GM21717 (cell line): ENCODE results near the gene CDX2.

ENCODE experiments used
- ATAC-seq: cut with Tn5 transposase; IDR thresholded peaks from one replicate; pipeline ENCODE4 v1.9.1; 2021; ENCODE audit warnings: mild to moderate bottlenecking, moderate library complexity; ENCODE audit not compliant: unreplicated experiment

Gene CDX2

DNA sequence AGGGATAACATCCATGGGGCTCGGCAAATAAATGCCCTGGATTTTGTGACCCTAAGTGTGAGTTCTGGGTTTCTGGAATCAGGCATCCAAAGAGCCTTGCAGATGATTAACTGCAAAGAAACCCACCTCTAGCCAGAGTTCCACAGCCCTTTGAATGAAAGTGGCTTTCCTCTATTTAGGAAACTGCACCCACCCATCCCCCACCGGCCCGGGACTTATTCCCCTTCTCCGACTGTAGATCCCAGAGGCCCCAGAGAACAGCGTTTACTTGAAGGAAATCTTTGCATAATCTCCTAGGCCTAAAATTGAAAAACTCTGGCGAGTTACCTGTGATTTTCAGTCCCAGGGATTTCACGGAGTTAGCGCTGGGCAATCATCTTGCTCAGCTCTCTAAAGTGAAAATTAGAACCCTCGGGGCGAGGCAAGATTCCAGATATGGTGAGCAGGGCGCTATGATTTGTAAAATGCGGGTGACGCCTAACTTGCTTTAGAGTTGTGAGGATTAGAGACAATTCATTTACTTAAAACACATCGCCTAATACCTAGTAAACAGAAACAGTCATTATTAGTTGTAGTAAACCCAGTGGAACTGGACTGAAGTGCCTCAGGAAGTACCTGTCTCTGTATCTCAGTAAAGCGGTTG lies 10.0 kb upstream of the CDX2 start:
- no peak for ATAC-seq

DNA sequence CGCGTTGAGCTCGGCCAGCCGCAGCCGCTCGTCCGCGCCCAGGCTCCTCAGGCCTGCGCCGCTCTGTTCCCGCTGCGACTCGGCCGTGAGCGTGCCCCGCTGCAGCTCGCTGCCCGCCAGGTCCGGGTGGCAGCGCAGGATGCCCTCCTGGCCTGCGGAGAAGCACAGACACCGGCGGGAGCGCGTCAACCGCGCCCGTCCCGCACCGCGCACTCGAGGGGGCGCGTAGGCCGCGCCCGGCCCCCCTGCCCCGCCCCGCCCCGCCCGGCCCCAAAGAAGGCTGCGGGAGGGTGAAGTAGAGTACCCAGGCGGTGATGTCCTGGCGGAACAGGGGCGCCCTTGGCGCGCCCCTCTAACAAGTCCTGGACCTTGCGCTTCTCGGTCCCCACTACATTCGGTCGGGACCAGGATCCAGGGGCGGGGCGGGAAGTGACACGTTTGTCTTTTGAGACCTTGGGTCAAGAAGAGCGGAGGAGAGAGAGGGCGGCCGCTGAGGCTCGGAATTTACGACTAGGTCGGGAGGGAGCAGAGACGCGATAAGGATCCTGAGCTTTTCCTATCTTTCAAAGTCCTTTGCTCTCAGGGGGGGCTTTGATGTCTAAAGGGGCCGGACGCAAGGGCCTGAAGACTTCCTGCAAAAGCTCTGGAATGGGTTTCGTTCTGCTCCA lies 9.3 kb upstream of the CDX2 start:
- ATAC-seq = no peak

GRCh38 chr13:27977476-27978300 lies 8.6 kb upstream of the CDX2 start:
- no peak for ATAC-seq

GRCh38 chr13:27976362-27977091 lies 7.4 kb upstream of the CDX2 start:
- ATAC-seq = no peak

DNA sequence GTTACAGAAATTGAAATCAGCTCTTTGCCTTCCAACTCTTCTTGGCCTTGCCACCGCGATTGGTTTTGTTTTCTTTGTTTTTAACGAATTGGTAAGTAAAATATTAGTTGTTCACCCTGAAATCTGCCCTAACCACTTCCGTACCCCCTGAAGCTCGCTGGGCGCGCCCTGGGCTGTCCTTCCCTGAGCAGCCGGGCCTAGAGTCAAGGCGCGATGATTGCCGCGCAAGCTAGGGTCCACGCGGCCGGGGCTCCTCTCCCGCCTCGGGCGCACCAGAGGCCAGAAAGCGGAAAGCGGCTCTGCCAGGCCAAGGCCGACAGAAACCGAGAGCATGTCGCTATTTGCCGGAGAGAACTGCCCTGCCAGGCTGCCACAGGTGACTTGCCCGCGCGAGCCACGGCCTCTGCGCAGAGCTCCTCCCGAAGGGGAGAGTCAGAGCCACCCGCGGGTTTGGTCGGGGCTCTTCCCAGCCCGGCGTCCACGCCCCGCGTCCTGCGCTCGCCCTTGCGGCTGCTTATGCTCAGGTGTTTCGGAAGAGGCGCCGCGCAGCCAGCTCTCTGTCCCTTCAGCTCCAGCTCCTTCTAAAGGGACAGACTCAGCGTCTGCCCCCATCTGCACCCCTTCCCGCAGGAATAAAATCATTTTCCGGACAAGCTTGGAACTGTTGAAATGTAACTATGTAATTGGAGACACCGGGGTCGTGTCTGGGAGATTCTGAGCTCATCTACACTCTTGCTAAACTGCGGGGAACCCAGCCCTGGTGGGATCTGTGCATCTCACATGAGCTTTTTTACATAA lies 6.6 kb upstream of the CDX2 start:
- no peak for ATAC-seq

DNA sequence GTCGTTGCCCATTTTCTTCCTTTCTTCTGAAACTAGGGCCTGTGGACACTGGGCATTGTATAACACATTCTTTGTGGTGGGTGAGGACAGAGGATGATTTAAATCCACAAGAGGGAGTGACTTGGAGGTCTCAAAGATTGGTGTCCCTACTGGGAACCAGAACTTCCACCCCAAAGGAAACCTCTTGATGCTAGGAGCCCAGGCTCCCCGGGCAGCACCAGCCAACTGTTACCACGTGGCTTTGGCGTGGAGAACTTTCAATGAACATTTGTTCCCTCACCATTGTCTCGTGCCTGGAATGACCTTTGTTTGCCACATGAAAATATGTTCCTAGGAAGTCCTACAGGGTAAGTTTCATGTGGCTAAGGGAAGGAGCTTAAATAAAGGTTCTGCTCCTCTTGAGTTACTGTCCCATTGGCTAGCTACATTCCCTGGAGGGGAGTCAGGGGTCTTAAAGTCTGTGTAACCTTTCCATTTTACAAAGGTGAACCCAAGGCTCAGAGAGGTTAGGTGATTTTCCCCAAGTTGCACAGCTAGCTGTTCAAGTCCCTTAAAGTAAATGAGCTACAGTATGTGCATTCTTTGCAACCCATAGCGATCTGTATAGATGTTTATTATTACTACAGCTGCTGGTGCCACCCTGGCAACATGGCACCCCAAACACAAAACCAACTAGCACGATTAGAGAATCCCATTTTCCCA lies 5.0 kb upstream of the CDX2 start:
- ATAC-seq = no peak

DNA sequence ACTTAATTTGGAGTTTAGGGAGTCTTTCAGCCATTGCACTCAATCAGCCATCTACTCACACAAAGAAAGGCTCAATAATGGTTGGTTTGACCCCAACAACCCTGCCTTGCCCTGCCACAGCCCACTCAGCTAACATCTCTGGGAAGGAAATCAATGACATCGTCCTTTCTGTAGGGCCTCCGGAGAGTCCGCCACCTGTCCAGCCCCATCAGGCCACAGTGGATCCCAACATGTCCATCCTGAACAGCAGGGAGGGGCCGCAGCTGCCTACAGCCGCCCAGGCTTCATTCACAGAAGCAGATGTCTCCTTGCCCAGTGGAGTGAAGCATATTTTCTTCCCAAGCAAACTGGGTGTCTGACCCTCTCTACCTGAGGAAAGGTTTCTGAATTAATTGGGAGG lies 4.2 kb upstream of the CDX2 start:
- no peak for ATAC-seq

GRCh38 chr13:27972478-27972820 lies 3.3 kb upstream of the CDX2 start:
- no peak for ATAC-seq

DNA sequence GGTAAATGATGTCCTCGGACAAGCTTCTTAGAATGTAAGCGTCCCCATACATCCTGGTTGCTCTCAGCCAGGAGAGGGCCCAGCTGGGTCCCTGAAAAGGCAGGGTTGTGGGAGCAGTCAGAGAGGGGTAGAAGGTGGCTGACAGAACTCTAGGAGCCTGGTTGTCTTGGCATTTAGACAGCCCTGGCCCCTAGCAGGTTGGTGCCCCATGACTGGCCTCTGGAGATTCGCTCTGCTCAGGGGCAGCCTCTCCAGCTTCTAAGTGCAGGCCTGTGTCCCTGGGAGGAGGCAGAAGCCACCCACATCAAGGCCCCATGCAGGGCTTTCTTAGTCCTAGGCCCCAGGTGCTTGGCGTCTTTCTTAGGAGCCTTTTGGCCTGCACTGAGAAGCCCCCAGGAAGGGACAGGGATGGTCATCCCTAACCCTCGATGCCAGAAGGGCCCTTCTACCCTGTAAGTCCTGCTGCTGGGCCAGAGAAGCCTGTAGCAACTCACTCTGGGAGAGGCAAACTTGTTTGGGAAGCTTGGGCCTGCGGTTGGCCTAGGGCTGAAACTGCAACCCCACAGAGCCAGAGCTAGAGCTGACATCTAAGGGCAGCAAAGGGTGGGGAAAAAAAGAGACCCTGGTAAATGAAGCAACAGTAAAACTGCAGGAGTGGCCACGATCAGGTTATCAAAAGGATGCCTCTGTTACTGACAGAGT lies 2.8 kb upstream of the CDX2 start:
- no peak for ATAC-seq

DNA sequence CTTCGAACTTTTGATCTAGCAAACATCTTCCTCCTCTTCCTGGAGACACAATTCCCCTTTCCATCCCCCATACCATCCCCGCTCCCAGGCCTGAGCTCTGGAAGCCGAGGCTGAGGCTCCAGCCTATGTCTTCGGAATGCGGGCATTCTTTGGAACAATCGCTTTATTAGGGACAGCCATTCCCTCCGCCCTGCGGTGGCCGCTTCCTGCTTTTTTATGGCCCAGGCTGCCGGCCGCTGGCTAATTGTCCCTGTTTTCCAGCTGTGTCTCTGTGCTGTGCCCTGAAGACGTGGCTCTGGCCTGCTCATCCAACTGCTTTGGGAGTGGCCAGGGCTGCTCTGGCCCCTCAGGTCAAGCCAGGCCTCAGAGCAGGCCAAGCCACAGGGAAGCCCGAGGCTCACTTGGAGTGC lies 2.1 kb upstream of the CDX2 start:
- ATAC-seq = no peak

DNA sequence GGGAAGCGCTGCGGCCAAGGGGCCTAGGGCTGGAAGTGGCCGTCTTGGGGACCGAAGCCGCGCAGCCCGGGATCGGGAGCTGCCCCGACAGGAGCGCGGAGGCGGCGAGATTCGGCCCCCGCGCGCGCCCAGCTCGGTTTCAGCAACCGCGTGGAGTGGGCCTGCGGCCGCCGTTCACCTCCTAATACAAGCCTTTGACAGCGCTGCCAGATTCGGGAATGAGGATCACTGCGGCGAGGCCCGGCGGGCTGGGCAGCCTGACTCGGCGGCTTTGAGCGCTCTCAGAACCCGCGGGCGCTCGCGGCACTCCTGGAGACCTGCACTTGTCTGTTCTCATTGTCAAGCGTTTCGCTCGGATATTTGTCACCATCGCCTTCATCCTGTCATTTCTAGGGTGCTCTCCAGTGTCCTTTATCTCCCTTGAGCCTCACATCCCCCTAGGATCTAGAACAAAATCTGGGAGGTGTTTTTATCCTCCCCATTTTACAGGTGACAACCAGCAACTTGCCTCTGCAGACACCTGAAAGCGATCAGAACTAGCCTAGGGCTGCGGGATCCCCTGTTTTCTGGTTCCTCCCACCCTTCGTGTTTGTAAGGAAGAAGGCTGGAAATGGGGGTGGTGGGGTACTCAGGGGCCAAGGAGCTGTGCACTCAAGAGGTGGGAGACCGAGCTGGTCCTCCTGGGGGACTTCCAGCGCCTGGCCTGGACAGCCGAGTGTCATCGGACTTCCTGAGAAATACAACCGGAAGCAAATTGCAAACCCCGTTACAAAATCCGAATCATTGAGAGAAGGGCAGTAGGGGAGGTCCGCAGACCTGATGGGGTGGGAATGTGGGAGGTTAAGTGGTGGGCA lies 1.5 kb upstream of the CDX2 start:
- ATAC-seq = no peak

DNA sequence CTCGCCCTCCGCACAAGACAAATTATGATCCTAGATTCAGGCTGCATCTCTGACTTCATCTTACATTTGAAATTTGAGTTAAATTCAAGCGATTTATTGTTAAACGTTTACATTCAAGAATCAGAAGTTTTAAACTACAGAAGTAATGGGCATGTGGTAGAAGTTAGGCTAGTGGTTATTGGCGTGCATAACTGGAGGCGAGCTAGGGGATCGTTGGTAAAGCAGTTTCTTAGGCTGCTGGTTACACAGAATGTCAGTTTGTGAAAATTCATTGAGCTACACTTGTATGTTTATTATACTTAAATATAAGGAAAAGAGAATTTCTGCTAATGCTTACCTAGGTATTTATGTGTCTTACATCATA lies 733 bp upstream of the CDX2 start:
- no peak for ATAC-seq

DNA sequence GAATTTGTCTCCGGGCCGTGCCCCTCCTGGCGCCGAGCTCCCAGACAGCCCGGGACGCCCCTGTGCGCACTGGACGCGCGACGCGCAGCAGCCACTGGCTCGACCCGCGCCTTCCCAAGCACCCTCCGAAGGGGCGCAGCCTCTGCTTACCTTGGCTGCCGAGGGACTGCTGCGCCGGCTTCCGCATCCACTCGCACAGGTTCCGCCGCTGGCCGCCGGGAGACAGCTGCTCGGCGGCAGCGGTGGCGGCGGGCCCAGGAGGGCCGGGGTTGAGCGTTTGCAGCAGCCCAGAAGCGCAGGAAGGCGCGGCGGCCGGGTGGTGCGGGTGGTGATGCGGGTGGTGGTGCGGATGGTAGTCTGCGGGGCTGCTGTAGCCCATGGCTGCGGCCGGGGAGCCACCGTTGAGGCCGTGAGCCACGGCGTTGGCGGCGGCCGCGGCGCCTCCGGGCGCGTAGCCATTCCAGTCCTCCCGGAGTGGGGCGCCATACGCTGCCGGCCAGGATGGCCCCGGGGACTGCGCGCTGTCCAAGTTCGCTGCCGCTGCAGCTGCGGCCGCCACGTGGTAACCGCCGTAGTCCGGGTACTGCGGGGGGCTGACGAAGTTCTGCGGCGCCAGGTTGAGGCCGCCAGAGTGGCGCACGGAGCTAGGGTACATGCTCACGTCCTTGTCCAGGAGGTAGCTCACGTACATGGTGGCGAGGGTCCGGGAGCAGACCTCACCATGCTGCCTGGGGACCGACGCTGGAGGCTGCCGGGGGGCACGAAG lies 616 bp downstream of the CDX2 start:
- no peak for ATAC-seq

DNA sequence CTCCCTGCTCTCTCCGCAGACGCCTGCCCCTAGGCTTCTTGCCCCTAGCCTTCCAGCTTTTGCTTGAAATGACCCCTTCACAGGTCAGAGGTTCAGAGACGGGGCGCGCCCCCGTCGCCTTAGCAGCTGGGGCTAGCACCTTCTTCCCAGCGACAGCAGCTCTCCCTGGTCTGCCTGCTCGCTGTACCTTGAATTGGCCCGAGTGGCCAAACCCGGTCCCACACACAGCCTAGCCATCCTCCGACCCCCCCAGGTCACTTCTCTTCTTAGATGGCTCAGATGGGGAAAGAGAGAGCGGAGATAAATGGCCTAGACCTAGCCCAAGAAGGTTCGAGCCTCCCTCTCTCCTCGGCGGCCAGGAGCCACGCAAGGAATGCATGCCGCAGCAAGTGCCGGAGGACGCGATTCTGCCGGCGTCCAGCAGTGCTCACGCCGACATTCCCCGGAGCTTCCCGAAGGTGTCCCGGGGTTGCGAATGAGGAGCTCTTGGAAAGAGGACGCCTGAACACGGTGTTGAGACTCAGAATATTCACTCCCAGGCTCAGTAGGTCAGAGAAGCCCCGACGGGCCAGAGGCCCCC lies 1.3 kb downstream of the CDX2 start:
- no peak for ATAC-seq

- ATAC-seq = no peak
Observed at GRCh38 chr13:27967203-27967735, 1.8 kb downstream of the CDX2 start.

GRCh38 chr13:27966641-27967202 lies 2.4 kb downstream of the CDX2 start:
- no peak for ATAC-seq
